Fibroblast of skin of right quadriceps (primary cell): ENCODE results near the gene PTMS.

Experiments
- DNase-seq: peaks from one replicate; pipeline ENCODE4 v3.0.0-alpha.2; 2013

PTMS gene

DNA sequence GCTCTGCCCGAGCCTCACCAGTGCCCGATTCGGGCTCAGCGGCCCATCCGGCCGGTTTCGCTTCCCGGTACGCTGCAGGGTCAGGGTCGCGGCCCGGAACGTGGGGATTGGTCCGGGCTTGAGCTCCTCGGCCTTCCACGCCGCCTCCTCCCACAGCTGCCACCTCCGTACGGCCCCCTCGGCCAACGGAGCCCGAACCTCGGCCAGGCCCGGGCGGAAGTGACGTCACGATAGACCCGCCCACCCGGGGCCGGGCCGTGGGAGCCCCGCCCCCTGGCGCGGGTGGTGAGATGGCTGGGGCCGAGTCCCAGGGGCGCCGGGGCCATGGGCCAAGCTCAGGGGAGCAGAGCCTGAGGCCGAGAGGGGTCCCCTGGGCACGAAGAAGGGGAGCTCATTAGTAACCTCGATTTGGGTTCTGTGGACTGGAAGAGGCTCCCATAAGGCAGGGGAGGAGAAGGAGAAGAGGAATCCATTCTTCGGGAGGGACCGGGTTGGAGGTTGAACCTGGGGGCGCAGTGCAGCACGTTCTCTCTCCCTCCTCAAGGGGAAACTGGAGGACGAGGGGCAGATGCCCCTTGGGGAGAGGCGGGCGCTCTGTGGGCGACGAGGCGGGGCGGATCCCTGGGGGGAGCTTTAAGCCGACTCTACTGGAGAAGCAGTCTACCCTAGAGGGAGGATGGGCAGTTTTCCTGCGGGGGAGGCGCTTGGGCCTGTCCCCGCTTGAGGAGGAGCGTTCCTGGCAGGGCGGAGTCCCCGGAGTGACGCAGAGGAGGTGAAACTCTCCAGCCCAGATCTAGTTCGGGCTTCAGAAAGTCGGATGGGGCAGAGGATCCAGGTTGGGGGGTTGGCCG lies 13.0 kb upstream of the PTMS start, which contains the start of gene MLF2:
Gene MLF2 (minus strand): TSS at position 221 of the 851 bp plus-strand sequence. CDS start 807 bp downstream, outside the sequence.
- peak; percentile 99 for DNase-seq

DNA sequence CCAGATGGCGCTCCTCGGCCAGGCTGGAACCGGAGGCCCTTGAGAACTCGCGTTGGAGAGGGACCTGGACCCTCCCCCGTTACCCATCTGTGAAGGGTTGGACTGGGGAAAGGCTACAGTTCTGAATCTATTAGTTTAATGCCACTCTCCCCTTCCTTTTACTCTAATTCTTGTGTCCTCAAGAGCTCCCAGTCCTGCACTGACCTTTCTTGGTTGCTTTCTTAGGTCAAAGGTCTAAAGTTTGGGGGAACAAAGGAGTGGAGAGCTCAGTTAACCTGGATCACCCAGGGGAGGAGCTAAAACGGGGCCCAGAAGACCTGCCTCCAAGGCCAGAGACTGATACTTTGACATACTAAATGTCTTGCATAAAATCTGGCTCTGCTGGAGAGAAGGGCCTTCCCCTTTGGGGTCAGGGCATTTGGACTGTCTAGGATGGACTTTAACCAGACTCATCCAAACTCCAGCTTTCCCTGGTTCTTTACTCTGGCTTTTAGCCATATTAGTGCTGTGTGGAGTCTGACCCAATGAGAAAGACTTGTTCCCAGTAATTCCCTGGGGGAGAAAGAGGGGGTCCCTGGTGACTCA lies 12.3 kb upstream of the PTMS start:
- no peak for DNase-seq

DNA sequence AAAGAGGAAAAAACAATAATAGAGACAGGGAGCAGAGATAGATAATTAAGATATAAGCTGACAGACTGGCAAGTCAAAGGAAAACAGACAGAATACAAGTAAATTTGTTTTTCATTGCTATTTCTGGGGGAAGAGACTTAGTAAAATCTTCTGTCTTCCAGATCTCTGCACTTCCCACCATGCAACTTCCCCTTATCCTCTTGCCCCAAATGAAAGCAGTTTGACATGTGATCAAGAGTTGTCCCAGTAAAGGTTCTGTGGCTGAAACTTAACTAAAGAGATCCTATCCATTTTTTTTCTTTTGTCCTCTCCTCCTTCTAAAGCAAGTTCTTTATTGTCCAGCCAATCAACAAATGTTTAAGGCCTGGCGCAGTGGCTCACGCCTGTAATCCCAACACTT lies 11.8 kb upstream of the PTMS start:
- DNase-seq = no peak

DNA sequence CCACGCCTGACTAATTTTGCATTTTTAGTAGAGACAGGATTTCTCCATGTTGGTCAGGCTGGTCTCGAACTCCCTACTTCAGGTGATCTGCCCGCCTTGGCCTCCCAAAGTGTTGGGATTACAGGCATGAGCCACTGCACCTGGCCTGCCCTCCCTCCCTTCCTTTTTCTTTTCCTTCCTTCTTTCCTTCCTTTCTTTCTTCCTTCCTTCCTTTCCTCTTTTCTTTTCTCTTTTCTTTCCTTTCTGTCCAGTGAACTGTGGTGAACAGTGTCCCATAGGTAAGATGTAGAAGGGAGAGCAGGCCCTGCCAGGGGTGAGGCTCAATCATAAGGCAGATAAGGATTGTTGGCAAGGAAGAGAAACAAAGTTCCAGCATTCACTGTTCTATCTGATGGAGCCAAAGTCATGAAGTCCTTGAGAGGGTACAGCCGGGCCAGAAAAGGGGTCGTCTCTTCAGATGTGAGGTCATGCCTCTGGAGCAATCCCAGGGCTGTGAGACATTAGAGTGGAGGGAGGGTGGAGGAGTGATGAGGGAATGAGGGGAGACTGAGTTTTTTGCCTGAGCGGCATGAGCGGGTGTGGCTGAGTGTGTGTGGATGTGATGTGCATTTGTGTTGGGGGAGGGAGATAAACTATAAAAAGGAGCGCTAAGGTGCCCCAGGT lies 9.0 kb upstream of the PTMS start:
- no peak for DNase-seq

DNA sequence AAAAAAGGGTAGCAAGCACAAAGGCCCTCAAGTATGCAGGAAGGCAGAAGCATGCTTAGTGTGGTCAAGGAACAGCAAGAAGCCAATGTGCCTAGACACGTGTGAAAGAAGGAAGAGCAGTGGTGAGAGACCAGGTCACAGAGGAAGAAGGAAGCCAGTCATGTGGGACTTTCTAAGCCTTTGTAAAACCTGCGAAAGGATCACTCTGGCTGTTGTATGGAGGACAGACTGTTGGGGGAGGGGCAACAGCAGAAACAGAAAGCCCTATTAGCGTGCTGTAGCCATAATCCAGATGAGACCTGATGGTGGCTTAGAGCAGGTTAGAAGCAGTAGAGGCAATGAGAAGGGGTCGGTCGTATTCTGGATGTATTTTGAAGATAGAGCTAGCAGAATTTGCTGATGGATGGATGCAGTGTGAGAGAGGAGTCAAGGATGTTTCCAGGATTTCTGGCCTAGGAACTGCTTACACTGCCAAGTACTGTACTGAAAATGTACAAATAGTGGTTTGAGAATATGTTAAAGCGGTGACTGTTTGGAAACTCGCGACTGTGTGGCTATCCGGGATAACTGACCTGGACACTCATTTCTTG lies 7.6 kb upstream of the PTMS start:
- DNase-seq = no peak

DNA sequence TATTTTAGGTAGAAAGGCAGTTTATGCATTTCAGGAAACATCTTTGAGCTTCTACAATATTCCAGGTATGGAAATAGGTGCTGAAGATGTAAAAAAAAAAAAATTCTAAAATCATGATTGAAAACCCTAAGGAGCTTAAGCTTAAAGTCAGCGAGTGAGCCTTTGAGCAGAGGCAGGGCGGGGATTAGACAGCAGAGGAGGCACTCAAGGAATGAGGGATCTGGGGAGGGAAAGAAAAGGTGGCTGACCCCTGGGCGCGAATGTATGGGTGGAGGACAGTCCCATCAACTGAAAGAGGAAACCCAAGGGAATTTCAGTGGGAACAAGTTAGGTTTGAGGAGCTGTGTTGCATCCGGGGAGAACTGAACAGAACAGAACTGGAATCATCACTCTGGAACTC lies 6.4 kb upstream of the PTMS start:
- no peak for DNase-seq

DNA sequence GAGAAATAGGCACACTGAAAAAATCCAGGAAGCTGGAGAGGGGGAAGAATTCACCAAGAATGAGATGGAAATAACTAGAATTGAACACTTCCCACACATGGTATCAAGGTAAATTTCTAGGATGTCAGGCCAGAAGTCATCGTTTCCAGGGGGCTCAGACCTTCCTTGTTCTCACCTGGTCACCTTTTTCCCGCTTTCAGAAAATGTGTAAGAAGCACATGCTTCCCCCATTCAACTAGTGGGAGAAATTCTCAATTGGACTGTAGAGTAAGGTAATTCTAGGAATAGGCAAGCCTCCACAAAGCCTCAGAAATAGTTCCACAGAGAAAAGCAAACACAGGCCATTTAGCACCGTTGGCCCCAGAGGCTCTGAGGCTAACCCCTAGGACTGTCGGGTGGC lies 2.8 kb upstream of the PTMS start:
- DNase-seq = no peak

DNA sequence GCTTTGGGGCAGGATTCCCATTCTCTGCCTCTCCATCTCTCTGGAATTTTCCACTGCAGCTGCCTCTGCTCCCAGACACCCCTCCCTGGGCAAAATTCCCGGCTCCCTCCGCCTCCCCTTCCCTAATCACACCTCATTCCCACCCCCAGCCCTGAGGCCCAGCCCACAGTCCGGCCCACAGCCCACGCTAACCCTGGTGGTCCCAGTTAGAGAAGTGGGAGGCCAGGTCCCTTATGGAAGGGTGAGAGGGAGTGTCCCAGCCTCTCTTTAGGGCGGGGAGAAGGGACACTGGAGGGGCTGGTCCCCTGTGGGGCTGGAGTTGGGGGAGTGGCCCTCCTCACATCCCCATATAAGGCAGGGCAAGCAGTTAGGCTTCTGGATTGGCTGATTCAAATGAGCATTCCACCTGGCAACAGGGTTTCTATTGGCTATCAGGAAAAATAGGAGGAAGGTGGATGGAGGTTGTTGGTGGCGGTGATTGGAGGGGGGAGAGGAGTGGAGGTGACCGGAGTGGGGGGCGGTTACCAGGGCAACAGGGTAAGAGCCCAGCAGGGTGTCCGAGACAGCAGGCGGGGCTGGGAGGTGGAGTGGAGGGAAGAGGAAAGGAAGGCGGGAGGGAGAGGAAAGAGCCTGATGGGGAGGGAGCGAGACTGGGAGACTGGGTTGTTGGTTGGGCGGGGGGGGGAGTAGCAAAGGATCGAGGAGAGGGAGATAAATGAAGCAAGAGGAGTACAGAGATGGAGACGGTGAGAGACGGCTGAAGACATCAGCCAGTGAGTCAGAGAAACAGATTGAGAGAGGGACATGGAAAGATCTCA lies 1.9 kb upstream of the PTMS start:
- DNase-seq = peak; percentile 100

DNA sequence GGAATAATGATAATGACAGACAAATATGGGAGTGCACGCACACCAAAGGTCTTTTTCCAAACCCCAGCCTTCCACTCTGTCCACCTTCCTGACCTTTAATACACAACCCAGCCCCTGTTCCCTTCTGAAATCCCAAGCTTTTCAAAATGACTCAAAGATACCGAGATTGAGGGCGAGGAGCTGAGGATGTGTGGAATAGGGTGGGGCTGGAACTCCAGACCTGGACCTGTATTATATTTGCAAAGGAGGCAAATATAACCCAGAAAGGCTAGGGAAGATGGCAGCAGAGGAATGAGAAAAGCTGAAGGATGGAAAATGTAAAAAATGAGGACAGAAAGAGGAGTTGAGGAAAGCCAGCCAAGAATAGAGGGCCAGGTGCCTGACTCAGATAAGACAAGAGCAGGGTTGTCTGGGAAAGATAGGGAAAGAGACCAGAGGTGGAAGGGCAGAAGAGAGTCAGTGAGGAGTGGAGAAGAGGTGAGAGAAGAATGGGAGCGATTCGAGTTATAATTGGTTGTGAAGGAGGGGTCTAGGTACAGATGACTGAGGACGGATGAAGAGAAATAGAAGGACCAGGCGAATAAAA lies 1.0 kb upstream of the PTMS start:
- no peak for DNase-seq

DNA sequence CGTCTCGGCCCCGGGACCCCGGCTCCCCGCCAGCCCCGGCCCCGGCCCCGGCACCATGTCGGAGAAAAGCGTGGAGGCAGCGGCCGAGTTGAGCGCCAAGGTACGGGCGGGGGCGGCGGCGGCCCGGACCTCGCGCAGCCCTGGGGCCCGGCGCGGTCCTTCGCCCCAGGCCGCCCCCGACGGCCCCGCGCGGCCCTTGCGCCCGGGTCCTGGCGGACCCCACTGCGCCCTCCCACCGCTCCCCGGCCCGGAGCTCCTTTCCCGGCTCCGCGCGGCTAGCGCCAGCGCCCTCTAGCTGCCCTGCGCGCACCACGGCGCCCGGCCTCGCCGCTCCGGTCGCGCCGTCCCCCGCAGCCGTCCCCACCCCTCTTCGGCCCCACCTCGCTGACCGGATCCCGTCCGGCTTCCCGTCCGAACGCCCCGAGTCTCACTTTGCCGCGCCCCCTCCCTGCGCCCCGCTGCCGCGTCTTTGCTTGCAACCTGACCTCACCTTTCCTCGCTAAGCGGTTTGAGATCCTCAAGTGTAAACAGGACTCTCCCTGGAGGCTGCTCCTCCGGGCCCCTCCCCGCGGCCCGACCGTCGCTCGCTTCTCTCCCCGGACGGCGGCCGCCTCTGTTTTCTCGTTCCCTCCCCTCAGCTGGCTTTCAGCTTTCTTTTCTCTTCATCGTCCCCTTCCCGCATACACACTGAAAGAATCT lies 637 bp downstream of the PTMS start:
- peak; percentile 56 for DNase-seq

DNA sequence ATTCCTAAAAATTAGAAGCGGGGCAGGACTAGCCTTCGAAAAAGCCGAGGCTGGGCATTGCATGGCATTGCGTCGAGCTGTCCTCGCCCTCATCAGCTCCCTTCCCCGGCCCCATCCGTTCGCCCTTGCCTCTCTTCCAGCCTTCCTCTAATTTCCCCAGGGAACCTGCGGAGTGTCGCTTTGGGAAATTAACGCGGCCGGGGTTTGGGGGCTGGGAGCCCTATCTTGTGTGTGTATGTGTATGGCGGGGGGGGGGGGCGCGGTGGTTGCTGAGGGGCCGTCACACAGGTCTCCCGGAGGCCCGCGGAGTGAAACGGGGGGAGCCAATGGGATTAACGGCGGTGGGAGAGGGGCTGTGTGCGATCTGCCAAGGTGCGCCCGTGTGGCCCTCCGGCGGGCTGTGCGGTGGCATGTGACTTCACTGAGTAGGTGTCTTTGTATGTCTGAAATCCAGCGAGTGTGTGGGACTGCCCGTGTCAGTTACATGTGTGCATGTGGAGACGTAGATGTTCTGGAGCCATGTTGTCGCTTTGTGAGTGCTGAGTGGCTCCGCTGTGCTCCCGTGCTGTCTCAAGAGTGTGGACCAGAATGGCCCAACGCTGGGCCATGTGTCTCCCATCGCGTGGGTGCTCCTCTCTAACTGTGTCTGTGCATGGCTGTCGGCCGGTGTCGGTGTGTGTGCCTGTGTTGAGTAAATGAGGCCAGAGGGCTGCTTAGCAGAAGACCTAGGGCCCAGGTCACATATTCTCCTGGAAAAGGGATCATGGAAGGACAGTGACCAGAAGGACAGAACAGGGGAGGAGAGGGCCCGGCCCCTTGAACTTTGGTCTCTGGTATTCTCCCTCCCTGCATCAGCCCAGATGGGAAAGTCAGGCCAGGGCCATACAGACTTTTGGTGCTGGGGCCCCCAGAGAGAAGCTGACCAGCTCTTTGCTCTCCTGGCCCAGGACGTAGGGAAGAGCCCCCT lies 1.5 kb downstream of the PTMS start:
- no peak for DNase-seq

DNA sequence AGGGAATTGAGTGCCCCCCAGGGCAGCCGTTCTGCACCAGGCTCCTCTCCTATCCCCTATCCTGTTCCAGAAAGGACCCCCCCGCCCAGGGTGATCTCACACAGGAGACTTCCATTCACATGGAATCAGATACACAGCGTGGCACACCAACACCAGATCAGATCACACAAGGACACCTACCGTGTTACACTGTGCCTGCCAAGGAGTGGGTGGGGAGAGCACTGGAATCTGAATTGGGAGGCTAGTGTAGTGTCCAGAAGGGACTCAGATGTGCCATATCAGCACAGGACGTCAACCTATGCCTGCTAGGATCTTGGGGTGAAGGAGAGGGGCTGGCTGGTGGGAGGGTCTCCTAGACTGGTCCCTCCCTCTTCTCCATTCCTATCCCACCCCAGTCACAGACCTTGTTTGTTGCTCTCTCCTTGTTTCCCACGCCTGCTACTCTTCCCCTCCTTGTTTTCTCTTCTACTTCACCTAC lies 2.3 kb downstream of the PTMS start:
- no peak for DNase-seq

DNA sequence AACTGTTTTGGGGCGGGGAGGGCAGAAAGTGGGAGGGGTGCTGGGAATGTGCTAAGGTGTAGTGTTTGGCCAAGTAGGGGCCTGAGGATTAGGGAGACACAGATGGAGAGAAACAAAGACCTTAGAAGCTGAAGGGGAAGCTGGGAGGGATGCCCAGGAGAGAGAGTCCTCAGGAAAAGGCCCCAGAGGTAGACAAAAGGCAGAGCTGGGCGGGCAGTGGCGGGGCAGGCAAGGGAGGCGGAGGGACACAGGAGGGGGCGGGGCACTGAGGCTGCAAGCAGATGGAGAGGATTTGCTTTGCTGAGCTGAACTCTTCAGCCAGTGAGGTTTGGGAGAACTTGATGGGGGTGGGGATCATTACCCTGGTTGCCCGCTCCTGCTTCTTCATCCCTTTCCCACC lies 2.8 kb downstream of the PTMS start:
- DNase-seq = peak; percentile 39

DNA sequence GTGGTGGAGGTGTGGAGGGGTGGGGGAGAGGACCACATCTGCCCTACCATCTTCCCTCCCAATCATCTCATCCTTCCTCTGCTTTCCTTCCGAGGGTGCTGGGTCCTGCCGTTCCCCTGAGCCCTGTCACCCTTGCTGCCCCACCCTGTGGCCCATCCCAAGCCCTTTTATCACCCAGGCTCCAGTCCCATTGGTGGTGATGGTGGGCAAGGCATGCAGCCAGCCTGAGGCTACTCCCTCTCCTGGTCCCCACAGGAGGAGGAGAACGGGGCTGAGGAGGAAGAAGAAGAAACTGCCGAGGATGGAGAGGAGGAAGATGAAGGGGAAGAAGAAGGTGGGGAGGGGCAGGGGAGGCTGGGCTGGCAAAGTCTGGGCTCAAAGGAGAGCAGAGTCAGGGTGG lies 3.5 kb downstream of the PTMS start:
- DNase-seq = no peak

DNA sequence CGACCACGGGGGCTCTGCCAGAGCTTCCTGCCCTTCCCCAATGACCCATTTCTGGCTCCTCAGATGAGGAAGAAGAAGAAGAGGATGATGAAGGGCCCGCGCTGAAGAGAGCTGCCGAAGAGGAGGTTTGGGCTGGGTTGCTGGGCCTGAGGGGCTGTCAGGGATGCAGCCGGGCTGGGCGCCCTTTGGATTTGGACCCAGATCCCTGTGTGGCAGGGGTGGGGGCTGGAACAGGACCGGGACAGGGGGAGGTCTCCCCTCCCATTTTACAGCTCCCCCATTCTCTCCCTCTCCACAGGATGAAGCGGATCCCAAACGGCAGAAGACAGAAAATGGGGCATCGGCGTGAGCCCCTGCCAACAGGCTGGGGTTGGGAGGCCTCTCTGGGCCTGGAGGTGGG lies 3.9 kb downstream of the PTMS start:
- DNase-seq = no peak

DNA sequence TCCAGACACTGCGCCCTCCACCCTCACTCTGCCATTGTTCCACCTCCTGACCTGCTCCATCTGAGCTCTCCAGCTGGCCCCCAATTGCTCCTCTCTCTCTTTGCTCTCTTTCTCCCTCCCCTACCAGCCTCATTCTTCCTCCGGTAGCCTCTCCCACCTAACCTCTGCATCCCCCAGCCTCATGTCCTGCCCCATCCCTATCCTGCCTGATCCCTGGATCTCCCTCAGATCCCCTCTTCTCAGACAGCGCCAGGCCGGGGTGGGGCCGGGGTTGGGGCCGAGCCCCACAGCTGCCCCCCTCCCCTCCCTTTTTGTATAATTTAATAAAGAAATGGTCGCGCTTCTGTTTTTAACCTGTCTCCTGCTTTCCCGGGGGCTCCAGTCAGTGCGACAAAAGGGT lies 4.4 kb downstream of the PTMS start:
- no peak for DNase-seq

DNA sequence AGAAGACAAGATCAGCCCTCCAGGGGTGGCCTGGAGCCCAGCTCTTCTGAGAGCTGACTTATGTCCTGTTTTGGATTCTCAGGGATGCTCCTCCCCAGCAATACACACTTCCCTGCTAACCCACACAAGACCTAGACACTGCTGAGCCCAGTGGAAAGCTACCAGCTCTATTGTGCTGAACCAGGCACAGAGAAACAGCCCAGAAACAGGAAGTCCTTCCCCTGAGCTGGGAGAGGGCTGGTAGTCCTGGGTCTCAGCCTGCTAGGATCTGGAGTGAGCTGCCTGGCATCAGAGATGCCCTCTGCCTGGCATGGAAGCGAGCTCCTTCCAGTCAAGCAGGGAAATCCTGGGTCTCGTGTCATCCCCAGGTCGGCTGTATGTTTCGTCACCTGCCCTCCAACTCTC lies 4.9 kb downstream of the PTMS start:
- no peak for DNase-seq

DNA sequence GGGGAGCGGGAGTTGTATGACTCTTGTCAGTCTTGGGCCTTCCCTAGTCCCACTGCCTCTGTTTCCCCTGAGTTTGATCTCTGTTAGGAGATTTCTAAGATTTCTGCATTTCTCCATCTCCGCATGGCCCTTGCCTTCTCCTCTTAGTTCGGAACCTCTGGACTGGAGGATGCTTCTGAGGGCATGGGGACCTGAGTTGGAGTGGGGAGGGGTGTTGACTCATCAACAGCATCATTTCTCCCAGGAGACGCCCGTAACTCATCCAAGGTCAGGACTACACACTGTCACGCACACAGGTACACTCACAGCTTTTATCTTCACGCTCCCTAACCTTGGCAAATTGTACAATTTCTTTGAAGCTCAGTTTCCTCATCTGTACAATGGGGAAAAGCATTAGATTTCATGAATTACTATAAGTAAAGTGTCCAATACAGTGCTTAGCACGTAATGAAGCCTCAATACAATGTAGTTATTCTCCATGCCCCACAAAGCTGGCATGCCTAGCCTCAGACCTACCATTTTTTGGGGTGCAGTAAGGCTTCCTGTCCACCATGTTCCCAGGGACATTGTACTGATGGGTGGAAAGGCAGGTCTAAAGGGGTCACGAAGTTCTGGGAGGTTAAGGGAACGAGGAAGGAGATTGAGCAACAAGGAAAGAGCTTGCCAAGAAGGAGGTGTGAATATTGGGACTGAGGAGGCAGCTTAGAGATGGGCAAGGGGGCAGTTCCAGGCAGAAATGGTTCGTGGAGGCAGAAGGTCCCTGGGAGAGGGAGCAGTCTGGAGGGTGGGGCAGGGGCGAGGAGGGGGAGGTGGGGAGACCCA lies 5.6 kb downstream of the PTMS start:
- DNase-seq = no peak

DNA sequence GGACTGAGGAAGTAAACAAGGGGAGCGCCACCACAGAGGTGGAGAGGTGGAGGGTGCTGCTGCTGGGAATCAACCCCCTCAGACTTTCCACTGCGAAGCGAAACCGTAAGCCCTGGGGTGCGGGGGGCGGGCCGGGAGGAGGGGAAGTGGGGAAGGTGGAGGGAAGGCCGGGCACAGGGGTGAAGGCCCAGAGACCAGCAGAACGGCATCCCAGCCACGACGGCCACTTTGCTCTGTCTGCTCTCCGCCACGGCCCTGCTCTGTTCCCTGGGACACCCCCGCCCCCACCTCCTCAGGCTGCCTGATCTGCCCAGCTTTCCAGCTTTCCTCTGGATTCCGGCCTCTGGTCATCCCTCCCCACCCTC lies 6.2 kb downstream of the PTMS start, which contains the start of gene LAG3:
Gene LAG3 (plus strand): TSS at position 190 of the 365 bp plus-strand sequence. CDS start 333 bp downstream, outside the sequence.
- no peak for DNase-seq
